NK-92 (cell line): ENCODE data around the gene CELA1.

Source experiments
- DNase-seq: peaks from one replicate; lab custom pipeline; 2025; ENCODE audit not compliant: unreplicated experiment; lab: John Stamatoyannopoulos, UW

Gene CELA1

DNA sequence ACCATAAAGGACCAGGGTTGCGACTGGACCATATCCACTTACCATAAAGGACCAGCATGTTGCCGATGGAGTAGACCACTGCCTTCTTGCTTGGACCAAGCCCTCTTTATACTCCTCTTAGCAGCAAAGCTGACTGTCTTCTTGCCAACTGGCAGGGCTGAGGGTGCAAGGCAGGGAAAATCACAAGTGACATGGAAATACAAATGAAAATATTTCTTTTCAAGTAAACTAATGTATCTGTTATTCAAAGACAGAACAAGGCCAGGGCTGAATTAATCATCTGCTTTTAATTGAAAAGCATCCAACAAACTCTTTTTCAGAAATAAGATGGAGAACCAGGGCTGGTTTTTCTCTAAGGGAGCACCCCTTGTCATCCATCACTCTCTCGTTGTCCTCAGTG, at the start of gene CELA1:
Gene CELA1 (minus strand): TSS at position 99 of the 400 bp plus-strand sequence. CDS start 41 bp downstream, at position 58.
- DNase-seq: no peak

DNA sequence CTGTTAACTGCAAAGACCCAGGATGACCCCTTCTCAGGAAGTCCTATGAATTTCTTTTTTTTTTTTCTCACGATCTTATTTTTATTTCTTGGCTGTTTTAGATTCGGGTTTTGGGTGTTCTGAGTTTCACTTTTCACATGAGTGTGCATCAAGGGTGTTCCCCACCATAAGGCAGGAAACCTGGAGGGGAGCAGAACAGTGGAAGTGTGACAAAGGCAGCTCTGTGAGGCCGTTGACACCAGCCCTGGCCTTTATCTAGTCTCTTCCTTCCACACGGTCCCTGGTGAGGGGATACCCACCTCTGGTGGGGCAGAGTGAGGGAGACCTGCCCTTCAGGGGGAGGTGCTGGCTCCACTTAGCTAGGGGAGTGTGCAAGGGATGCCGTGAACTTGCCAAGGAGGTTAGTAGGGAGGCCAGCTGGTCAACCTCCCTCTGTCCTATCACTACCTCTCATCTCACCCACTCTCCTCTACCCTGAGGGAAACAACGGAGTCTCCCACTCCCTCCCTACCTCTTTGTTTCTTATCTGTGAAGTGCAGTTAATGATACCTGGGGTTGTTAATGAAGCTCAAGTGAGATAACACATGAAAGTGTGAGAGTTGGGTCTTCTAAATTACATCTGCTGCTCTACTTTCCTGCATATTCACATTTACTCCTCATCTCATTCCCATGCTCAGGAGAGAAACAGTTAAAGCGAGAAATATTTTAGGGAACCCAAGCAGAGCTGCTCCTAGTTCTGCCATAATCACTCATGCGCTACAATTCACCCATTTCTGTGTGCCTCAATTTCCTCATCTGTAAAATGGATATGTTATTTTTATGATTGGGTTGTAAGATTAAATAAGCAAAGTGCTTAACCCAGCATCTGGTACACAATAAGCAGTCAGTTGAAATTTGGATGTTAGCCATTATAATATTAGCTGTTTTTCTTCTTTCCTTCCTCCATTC, 49.1 kb upstream of the CELA1 start:
- no peak for DNase-seq

DNA sequence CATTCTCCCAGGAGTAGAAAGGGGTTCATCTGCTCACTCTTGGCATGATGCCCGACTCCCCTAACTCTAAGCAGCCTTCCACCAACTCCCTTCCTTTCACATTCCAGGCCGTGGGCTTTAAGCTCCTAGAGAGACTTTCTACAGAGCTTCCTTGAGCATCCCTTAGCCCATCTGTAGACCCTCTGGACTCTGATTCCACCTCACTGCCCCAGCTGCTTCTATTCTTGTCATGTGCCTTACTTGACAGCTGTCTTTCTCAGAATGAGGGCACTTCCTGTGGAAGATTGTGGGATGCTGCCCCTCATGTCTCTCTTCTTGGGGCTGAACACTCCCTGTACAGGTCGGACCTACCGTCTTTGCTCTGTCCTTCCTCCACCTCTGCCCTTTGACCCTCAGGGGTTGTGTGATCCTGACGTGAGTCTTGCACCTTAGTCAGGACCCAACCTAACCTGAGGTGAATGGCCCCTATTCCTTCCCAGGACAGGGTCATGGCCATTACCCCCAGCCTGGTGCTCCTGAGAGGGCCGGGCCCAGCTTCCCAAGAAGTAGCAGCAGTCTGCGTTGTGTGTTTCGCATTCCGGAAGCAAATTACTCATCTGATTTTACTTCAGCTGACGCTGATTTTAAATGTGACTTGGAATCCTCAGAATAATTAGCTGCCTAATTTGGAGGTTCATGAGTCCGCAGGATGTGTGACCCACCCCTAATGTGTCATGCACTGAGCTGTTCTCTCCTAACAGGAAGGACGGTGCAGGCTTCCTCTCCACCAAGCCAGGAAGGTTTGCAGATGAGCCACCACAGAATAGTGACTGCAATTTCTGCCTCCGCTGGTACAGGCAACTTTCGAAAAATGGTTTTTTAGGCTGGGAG, 47.4 kb upstream of the CELA1 start:
- no peak for DNase-seq

DNA sequence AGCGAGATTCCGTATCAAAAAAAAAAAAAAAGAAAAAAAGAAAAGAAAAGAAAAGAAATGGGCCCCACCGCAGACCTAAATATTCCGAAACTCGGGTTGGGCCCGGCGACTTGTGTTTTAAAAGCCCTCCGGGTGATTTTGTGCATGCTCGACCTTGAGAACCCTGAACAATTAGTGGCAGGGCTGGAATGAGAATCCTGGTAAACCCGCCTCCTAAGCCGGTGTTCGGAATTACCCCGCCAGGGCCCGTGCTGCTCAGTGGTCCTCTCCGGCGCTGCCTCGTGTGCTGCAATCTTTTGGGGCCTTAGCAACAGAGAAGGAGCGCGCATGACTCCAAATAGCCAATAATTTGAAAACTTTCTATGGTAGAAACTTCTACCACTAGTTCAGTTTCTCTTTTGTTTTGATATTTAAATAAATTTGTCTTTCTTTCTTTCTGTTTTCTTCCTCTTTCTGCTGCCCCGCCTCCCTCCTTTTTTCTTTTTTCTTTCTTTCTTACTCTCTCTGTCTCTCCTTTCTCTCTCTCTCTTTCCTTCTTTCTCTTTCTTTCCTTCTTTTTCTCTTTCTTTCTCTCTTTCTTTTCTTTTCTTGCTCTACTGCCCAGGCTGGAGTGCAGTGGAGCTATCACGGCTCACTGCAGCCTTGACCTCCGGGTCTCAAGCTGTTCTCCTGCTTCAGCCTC, 46.2 kb upstream of the CELA1 start:
- no peak for DNase-seq

DNA sequence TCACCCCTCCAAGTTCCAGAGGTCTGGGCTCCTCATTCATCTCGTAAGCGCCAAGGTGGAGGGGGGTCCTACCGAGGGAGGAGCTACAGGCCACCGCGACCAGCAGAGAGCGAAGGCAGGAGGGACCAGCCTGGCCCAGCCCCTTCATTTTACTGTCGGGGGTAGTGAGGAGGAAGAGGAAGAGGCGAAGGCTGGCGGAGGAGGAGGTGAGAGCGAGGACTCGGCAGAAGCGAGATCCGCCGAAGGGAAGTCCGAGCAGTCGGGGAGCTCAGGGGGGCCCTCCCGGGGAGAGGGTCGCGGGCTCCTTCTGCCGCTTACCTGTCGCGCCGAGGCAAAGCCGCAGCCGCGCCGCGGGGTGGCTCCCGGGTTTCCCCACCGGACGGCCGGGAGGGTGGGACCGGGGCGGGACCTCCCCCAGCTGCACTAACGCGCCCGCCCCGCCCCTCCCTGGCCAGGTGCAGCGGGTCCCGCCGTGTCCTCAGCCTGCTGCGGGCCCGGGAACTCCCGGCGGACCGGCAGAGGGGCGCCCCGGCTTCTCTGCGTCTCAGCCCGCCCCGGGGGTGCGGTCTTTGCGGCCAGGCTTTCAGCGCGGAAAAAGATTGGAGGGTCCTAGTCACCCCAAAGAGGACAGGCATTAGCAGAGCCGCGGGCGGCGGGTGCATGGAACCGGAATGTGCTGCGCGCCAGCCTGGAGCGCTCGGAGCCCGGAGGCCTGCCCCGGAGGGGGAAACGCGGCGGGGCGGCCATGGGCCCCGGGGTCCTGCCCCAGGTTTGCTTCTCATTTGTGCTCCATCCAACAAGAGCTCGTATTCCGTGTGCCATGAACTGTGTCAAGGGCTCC, 45.0 kb upstream of the CELA1 start, which contains the start of gene GALNT6:
Gene GALNT6 (minus strand): TSS at position 124 of the 841 bp plus-strand sequence. CDS start 11,625 bp downstream, outside the sequence.
- no peak for DNase-seq

DNA sequence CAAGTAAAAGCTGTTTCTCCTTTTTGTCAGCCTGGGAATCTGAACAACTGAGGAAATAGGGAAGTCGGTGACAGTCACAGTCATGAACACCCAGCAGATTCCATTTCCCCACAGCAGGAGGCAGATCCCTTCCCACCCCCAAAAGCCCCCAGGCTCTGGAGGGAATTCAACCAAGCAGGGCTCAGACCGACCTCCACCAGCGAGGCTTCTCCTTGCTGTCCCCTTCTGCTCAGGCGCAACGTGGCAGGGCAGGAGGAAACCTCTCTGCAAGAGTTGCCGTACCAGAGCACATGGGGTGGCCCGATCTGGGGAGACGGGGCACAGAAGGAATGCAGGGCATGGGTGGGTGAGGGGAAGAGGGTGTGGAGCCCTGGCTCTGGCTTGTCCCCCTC, 44.4 kb upstream of the CELA1 start:
- DNase-seq: no peak

DNA sequence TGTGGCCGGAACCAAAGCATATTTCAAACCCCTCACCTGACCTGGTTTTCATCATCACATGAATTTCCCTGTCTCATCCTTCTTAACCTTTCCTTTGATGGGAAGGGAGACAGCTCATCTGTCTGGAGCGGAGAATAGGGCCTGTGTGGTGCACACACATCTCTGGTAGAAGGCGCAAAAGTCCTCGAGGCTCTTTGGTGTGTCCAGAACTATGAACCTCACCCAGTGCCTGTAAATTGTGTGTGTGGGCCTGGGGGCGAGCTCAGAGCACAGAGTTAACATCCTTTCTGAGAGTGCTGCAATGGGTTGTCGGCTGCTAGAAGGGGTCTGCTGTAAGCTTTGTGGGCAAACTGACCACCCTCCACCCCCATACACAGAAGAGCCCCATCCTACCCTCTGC, 44.0 kb upstream of the CELA1 start:
- no peak for DNase-seq

DNA sequence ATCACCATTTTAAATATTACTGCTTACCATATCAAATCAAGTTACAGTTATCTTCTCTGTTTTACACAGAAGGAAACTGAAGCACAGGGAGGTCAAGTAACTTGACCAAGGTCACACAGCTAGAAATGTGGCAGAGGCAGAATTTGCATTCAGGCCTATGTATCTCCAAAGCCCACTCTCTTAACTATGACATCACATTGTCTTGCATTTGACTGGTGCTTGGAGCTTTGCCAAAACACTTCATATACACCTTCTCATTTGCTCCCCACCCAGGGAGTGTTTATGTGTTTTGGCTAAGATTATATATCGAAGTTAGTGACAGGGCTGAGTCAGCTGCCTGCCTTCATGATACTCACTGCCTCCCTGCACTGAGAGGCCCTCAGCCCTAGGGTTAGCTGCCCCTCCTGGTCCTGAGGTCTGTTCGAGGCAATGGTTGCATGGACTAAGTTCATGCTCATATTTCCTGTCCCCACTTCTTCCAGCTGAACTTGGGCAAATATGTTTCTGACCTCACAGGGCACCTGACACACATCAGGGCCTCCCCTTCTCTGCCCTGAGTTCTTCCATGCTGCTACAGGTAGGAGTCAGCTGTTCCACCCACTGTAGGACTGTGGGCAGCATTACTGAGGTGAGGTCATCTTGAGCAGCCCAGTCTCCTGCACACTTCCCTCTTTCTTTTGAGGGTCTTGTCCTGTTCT, 43.0 kb upstream of the CELA1 start:
- no peak for DNase-seq

DNA sequence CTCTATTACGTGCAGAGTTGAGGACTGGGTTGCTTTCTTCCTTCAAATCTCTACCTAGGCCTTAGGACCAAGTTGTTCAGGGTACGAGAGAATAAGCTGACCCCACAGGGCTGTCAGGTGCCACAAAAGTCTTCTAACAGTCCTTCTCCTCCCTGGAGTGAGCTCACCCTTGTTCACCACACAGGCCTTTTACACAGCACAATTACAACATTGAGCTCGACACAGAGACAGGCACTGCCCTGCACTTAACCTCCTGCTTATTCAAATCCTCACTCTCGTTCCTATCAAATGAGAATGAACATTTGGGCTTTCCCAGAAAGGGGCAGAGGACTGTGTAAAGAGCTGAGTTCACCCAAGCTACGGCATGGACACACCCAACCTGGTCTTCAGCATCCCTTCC, 42.4 kb upstream of the CELA1 start:
- DNase-seq: no peak

DNA sequence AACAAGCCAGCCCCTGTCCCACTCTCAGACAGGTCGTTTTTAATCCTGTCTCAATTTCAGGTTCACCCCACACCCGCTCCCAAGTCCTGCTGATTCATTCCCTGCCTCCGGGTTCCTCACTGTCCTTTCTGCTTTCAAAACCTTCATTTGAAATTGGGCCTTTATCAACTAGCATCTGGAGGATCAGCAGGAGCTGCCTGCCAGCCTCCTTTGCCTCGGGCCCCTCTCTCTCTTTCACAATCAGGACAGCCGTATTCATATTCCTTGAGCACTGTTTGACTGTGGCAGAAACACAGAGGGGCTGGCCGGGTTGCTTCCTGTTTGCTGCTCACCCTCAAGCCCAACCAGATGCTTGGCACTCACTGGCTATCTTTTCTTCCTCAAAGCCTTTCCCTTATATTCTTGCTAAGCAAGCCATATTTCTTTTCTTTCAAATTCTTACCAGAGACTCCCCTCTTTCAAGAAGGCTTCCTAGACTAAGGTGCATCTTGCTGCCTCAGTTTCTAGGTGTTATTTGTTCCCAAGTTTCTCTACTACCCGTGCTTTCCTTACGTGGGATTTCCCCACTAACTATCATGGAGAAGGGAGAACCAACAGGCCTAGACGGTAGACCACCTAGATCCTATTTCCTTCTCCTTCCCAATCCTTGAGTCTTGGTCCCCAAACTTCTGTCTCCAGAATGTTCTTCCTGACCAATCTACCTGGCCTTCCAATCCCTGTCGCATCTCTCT, 41.8 kb upstream of the CELA1 start:
- no peak for DNase-seq

DNA sequence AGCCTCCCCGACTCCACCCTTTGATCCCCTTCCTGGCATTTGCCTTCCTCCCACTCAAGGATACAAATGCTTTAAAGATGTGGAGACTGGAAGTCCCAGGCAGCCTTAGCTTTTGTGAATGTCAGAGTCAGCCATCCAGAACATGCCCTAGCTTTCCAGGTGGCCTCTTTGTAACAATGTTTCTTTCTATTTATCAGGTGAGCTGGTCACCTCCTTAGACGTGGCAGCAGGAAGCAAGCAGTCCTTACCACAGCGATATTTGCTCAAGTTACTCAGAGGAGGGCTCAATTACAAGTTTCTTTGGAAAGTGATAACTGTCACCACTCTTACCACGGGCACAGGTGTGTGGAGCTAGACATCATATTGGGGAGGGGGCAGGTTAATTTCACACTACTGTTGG, 39.9 kb upstream of the CELA1 start:
- no peak for DNase-seq

DNA sequence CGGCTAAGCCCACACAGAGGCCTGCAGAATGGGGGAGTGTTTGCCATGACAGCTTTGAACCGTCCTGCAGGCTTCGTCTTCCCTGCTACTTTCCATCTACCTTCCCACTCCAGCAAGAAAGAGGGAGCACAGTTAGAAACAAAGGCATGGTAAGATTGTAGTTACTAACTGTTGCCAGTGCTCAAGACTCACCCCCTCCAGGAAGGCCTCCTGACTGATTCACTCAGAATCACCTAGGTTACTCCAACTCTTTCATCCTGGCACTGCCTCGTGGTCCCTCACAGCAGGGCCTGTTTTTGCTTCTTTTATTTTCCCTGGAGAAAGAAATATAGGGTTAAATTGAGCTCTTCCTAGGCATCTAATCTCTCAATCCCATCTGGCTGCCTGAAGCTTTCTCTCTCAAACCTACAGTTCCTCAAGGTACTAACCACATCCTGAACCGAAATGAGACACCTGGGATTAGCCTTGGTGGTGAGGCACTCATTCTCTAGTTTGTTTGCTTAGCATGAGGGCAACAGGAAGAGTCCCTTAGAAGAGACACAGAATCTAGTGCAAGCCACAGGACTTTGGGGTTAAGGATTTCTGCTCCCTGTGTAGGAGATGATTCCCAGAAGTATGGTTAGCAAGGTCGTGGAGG, 36.9 kb upstream of the CELA1 start:
- DNase-seq: no peak

DNA sequence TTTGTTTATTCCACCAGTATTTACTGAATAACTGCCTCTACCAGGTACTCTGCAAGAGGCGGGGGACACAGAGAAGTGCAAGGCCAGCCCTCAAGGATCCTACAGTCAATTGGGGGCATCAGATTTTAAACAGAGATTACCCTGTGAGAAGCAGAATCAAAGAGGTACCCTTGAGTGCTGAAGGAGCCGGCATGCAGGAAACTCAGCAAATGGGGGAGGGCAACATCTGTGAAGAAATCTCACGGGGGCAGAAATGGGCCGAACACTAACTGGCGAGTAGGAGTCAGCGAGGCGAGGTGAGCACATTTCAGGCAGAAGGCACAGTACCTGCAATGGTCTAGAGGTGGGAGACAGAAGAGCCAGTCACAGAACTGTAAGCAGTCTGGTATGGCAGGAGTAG, 35.7 kb upstream of the CELA1 start:
- no peak for DNase-seq

DNA sequence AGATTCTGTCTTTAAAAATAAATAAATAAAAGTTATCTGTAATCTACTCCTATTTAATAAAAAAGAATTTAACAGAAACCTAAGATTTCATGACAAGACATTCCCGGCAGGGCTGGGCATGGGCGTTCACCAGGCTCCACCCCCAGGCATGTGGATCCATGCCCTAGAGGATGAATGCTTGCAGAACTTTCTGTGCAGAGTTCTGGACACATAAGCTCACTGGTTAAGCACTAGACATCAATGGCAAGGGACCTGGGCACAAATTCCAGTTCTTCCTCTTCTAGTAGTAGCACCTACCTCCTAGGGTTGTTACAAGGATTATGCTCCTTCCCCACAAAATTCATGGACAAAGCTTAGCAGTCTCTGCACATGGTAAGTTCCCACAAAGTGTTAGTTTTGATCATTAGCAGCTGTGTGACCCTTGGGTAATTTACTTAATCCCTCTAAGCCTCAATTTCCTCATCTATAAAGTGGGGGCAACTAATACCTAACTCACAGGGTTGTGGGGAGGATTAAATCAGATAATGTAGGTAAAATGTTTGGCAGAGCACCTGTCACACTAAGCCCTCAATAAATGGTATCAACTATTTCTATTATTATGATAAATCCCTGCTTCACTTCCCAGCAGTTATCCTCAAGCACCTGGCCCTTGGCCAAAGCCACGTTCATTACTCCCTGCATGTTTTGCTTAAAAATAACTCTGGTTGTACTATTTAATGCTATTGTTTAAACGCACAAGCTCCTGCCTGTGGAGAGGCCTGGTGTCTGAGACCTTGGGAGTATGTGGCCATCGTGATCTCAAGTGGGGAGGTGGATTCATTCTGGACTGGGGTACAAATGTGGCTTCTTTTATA, 35.0 kb upstream of the CELA1 start:
- no peak for DNase-seq

DNA sequence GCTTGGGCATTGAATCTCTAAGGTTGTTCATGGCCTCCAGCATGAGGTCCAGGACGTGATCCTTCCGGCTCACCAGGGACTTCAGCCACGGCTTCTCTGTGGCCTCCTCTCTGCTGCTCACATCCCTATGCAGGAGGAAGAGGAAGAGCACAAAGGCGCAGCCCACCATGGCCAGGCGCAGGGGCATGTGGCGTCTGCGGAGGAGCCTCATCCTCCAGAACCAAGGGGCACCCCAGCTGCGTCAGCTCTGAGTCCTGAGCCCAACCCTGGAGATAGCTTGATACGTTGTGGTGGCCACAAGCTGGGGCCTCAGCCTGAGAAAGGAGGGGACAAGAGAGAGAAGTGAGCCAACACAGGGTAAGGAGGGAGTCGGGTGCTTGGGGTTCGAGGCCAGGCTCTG, 33.1 kb upstream of the CELA1 start:
- DNase-seq: no peak

DNA sequence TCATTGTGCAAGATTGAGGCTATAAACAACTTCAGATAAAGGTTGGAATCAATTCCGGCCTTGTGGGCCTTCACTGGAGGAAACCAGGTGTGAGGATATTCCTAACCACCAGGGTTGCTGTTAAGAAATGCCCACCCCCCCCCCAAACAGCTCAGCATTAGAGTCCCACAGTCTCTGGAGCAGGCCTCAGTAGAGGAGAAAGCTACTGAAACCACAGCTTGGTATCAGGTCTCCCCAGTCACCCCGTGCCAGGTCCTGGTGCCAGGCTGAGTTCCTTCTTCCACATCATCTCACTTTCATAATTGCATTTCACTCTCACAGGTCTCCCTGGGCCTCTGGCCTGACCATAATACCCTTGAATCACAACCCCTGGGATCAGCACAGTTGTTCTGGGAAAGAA, 32.3 kb upstream of the CELA1 start:
- no peak for DNase-seq

DNA sequence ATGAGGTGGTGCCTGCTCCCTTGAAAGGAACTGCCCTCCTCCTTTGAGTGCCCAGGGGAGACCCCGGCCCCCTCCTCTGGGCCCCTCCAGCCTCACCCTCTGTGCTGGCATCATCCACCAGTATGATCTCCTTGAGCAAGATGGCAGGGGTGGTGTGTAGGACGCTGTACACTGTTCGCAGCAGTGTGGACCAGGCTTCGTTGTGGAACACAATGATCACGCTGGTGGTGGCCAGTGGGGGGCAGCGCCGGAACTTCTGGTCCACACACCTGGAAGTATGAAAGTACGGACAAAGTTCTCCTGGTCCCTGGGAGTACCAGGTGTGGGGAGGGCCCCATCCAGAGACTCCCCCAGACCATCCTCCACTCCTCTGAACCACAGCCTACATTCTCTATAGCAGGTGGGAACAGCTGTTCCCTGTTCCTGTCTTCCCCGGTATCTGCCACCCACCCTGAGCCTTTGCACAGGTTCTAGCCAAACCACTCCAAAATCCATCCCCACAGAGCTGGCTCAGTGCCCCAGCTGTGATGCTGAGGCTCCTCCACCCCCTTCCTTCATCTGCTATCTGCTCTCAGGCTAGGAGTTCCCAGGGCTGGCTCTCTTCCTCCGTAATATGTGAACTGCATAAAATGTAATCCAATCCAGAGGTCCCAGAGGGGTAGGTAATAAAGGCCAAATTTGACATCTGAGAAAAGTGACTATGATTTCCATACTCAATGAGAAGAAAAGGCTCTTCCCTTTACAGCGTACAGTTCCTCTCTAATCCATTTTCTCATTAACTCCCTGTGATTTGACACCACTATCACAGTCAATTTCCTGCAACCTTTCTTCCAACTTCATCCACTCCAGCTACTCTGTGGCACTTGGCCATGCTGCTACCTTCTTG, 30.9 kb upstream of the CELA1 start:
- no peak for DNase-seq
